Endodermal cell (in vitro differentiated cells): ENCODE results near the gene MFSD12. TPM values are rescaled to one million over a fixed set of nuclear protein-coding genes. Genes with fewer than 3 reads are reported as not detected.

Experiments used
- DNase-seq: peaks from one replicate; pipeline ENCODE4 v3.0.0-alpha.2; 2017
- H3K27ac ChIP-seq: 2 replicates; pipeline ENCODE4 v1.5.1; 2013; ENCODE audit warnings: mild to moderate bottlenecking, low read depth, low read length, moderate library complexity
- H3K27me3 ChIP-seq: 2 replicates; pipeline ENCODE4 v1.6.1; 2013; ENCODE audit warnings: mild to moderate bottlenecking, low read length, moderate library complexity; ENCODE audit not compliant: insufficient read depth, control insufficient read depth, poor library complexity, severe bottlenecking
- H3K36me3 ChIP-seq: 2 replicates; pipeline ENCODE4 v1.7.0; 2013; ENCODE audit warnings: mild to moderate bottlenecking, low read length, moderate library complexity; ENCODE audit not compliant: control insufficient read depth, insufficient read depth
- H3K4me1 ChIP-seq: one replicate; pipeline ENCODE4 v1.7.0; 2013; ENCODE audit warnings: low read length; ENCODE audit not compliant: control insufficient read depth, insufficient read depth
- H3K4me3 ChIP-seq: 2 replicates; pipeline ENCODE4 v1.5.1; 2013; ENCODE audit warnings: mild to moderate bottlenecking, low read length, moderate library complexity
- H3K9ac ChIP-seq: 2 replicates; pipeline ENCODE4 v1.6.1; 2013; ENCODE audit warnings: mild to moderate bottlenecking, low read length, moderate library complexity; ENCODE audit not compliant: poor library complexity, severe bottlenecking; ENCODE audit errors: extremely low read depth
- H3K9me3 ChIP-seq: 2 replicates; pipeline ENCODE4 v1.6.1; 2013; ENCODE audit warnings: mild to moderate bottlenecking, low read length, moderate library complexity; ENCODE audit not compliant: control insufficient read depth
- H3K27ac Mint-ChIP-seq: 2 replicates; pipeline ENCODE4 v1.8.0; 2020; ENCODE audit warnings: mixed read lengths
- H3K27me3 Mint-ChIP-seq: 2 replicates; pipeline ENCODE4 v1.8.0; 2021; ENCODE audit warnings: mild to moderate bottlenecking, mixed read lengths; ENCODE audit not compliant: insufficient read depth
- H3K36me3 Mint-ChIP-seq: 2 replicates; pipeline ENCODE4 v1.8.0; 2020; ENCODE audit warnings: low read depth, mixed read lengths
- H3K4me1 Mint-ChIP-seq: 2 replicates; pipeline ENCODE4 v1.8.0; 2020; ENCODE audit warnings: mixed read lengths
- H3K4me3 Mint-ChIP-seq: 2 replicates; pipeline ENCODE4 v1.8.0; 2020; ENCODE audit warnings: mild to moderate bottlenecking, moderate library complexity, mixed read lengths
- H3K9me3 Mint-ChIP-seq: 2 replicates; pipeline ENCODE4 v1.8.0; 2020; ENCODE audit warnings: mild to moderate bottlenecking, mixed read lengths
- WGBS, 2 experiments: methylation state at CpG; one replicate each; pipeline versions ENCODE4 v1.1.5 to v1.1.7; 2013; ENCODE audit warnings: missing lambda C conversion rate in 2 of 2, mixed read lengths in 1 of 2; ENCODE audit not compliant: insufficient coverage in 1 of 2, insufficient read length in 1 of 2; 5-methylcytosine and 5-hydroxymethylcytosine counted together
- total RNA-seq, 2 donors: library from RNA; stranded (reverse); fragmentation: NEBNext Ultra II Directional in 1 of 2; extraction: Animal tissue kit (Norgen Biotek cat#: 25700) in 1 of 2; gene quantifications; 2 replicates in 1 of 2; 3 replicates in 1 of 2; pipeline ENCODE4 v1.2.1, GENCODE V29; 2021
- TF ChIP-seq, protein P1 (sequence below): fragments of 200-600 bp; sonication (generic); conservative IDR thresholded peaks from 2 replicates; pipeline ENCODE4 v1.5.0; 2021; ENCODE audit warnings: antibody characterized with exemption, mild to moderate bottlenecking

Gene MFSD12
- total RNA-seq, 2 donors from 2014 or later, result 48.2 to 62.4 TPM

- H3K9me3 ChIP-seq, result no peaks in the 10 kb centered on the region
- Mint-ChIP-seq H3K4me3 (peak overlapping the region; percentile 88), H3K4me1 (peaks cover 4% of the 10 kb centered on the region), H3K36me3 (peaks cover 25% of the 10 kb centered on the region), H3K9me3 (no peaks in the 10 kb centered on the region), H3K27ac (peak overlapping the region; percentile 99), H3K27me3 (no peaks in the 10 kb centered on the region)
- H3K9ac ChIP-seq, result peak overlapping the region; percentile 96
- 29 to 37% methylated on average over 17 to 18 of the region's 18 CpGs for WGBS, 2 experiments
- H3K36me3 ChIP-seq, result peaks cover 16% of the 10 kb centered on the region
- DNase-seq, result no peak
- H3K4me3 ChIP-seq, result peak overlapping the region; percentile 99
- TF ChIP-seq, protein P1, sequence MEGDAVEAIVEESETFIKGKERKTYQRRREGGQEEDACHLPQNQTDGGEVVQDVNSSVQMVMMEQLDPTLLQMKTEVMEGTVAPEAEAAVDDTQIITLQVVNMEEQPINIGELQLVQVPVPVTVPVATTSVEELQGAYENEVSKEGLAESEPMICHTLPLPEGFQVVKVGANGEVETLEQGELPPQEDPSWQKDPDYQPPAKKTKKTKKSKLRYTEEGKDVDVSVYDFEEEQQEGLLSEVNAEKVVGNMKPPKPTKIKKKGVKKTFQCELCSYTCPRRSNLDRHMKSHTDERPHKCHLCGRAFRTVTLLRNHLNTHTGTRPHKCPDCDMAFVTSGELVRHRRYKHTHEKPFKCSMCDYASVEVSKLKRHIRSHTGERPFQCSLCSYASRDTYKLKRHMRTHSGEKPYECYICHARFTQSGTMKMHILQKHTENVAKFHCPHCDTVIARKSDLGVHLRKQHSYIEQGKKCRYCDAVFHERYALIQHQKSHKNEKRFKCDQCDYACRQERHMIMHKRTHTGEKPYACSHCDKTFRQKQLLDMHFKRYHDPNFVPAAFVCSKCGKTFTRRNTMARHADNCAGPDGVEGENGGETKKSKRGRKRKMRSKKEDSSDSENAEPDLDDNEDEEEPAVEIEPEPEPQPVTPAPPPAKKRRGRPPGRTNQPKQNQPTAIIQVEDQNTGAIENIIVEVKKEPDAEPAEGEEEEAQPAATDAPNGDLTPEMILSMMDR, result no peak
- no peaks in the 10 kb centered on the region for H3K27me3 ChIP-seq
- no peaks in the 10 kb centered on the region for H3K4me1 ChIP-seq
- peak overlapping the region; percentile 100 for H3K27ac ChIP-seq
Measured at GRCh38 chr19:3499738-3500428, 57.5 kb downstream of the MFSD12 start.

DNA sequence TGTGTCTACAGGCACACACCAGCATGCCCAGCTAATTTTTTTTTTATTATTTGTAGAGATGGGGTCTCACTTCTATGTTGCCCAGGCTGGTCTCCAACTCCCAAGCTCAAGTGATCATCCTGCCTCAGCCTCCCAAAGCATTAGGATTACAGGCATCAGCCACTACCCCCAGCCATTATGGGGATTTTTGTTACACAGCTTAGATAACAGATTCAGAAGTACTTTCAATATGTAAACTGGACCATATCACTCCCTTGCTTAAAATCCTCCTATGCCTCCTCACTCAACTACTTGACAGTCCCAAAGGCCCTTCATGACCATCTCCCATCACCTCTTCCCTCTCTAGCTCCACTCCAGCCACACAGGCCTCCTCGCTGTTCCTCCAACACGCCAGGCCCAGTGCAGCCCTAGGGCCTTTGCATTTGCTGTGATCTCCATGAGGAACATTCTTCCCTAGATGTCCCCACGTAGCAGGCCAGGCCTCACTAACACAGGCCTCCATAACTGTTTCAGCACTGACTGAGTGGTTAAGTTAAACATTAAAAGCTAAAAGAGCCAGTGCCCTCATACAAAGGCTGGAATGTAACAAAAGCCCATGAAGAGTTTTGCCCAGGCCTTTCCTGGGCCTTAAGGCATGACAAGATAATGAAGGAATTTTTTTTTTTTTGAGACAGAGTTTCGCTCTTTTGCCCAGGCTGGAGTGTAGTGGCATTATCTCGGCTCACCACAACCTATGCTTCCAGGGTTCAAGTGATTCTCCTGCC lies 59.4 kb downstream of the MFSD12 start:
- H3K9me3 Mint-ChIP-seq, result no peaks in the 10 kb centered on the region
- peaks cover 38% of the 10 kb centered on the region for H3K36me3 Mint-ChIP-seq
- Histone ChIP-seq H3K27me3 (no peaks in the 10 kb centered on the region), H3K9me3 (no peaks in the 10 kb centered on the region), H3K4me1 (no peaks in the 10 kb centered on the region), H3K36me3 (peaks cover 23% of the 10 kb centered on the region), H3K9ac (no peak overlapping the region), H3K4me3 (no peak overlapping the region), H3K27ac (no peak overlapping the region)
- H3K27ac Mint-ChIP-seq, result peak overlapping the region; percentile 16
- WGBS, 2 experiments, result 96 to 100% methylated on average over 4 to 5 of the region's 5 CpGs
- no peak for DNase-seq
- H3K4me3 Mint-ChIP-seq, result no peak overlapping the region
- no peaks in the 10 kb centered on the region for H3K27me3 Mint-ChIP-seq
- TF ChIP-seq, protein P1, result no peak
- H3K4me1 Mint-ChIP-seq, result no peaks in the 10 kb centered on the region

DNA sequence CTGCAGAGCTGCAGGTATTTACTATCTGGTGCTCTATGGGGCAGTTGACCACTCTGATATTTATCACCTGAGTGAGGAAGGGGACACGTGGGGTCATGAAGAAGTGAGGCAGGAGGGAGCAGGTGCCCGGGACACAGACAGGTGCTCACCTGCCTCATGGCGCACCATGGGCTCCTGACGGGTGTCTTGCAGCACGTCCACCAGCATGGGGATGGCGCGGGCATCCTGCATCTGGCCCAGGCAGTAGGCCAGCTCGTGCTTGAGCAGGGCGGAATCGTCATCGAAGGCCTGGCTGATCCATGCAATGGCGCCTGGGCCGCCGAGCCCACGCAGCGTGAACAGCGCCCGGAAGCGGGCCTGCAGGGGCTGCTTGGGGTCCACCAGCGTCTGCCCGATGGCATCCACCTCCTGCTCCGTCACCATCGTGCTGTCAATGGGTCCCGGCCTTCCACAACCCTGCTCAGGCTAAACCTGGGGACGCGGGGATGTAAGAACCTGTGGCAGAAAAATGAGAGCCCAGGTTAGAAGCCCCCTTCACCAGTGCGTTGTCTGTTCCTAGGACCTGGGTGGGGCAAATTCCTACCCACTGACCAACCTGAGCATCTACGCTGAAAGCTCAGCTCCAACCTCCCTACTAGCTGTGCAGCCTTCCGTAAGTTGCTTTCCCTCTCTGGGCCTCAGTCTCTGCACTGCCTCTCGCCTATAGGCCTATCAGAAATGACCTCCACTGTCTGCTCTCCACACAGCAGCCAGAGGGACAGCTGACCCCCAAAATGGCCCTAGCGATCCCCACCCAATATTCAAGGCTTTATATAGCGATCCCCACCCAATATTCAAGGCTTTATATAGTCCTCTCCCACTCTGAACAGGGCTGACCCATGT lies 60.8 kb downstream of the MFSD12 start:
- Mint-ChIP-seq H3K4me1 (no peaks in the 10 kb centered on the region), H3K27me3 (no peaks in the 10 kb centered on the region), H3K4me3 (no peak overlapping the region), H3K36me3 (peaks cover 43% of the 10 kb centered on the region), H3K27ac (no peak overlapping the region), H3K9me3 (no peaks in the 10 kb centered on the region)
- TF ChIP-seq, protein P1, result no peak
- Histone ChIP-seq H3K27me3 (no peaks in the 10 kb centered on the region), H3K36me3 (peaks cover 23% of the 10 kb centered on the region), H3K4me1 (no peaks in the 10 kb centered on the region), H3K9me3 (no peaks in the 10 kb centered on the region), H3K9ac (no peak overlapping the region), H3K27ac (no peak overlapping the region), H3K4me3 (no peak overlapping the region)
- WGBS, 2 experiments, result 94 to 96% methylated on average over 29 to 32 of the region's 32 CpGs
- DNase-seq, result no peak
